NCI-H1092 (cell line): ENCODE results near the gene MTA1.

Source experiments
- DNase-seq: peaks from one replicate; lab custom pipeline; 2025; lab: John Stamatoyannopoulos, UW

Gene MTA1

GRCh38 chr14:105445901-105446845, 26.5 kb downstream of the MTA1 start:
- no peak for DNase-seq

DNA sequence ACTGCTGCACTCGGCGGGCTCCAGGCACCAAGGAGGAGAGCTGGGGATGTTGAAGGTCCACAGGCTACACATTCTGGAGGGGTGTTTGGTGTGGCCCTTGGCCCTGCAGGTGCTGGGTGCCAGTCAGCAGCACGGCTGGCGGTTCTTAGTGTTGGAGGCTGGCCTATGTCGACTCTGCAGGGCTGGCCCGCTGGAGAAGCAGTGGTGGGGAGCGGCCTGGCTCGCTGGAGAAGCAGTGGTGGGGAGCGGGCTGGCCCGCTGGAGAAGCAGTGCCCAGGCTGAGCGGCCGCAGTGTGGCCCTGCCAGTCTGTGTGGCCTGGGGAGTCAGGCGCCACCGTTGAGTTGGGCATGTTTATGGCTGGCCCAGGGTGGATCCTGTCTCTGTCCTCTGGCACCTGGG, 27.3 kb downstream of the MTA1 start:
- DNase-seq, result no peak

DNA sequence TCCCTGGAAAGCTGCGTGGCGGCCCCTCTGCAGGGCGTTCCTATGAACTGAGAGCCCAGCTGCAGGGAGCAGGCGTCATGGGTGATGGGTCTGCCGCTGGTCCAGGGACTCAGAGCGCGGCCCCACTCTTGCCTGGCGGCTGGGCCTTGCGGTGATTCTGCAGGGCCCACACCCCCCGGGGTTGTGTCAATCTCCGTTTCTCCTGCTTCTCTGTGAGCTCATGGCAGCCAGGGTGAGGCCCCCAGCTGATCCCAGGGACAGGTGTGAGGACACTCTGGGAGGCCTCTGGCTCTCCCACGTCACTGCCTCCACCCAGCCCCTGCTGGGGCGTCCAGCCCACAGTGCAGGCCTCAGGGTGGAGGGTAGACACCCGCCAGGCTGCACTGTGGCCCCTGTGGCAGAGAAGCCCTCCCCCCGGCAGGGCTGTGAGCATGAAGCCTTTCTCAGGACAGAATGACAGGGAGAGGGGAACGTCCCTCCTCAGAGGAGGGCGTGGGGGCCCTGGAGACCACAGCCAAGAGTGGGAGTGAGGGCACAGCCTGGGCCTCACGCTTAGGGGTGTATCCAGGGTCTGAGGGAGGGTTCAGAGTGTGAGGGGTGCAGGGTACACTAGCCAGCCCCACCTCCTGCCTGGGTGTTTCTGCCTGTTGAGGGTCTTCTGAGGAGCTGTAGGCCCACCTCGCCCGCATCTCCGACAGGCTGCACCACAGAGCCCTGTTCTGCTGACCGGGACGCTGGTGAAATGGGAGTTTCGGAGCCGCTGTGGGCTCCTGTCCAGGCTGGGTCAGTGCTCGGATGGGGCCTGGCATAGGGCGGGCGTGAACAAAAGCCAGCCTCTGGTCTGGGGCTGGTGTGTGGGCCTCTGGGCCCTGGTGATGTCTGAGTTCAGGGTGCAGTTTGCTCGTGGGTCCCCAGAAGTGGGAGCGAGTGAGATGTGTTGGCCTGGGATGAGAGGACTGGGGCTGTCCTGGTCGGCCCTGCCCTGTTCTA, 28.3 kb downstream of the MTA1 start:
- no peak for DNase-seq

DNA sequence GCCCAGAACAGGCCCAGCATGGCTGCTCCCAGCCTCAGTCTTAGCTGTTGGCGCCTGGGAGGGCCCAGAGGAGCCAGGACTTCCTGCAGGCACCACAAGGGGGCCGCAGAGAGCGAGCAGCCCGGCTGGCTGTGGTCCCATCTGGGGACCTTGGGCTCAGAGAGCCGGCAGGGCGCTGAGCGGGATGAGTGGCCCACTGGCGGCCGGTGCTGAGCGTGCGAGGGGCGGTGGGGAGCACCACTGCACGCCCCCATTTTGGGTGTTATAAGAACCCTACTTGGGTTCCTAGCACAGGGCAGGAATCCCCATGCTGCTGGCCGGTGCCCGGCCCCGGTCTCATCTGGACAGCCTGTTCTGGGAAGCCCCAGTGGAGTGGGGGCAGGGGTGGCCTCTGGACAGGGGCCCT, 29.1 kb downstream of the MTA1 start:
- no peak for DNase-seq

GRCh38 chr14:105449276-105450122, 29.9 kb downstream of the MTA1 start:
- DNase-seq, result no peak

- DNase-seq, result no peak
These were observed 30.5 kb downstream of the MTA1 start for GRCh38 chr14:105450123-105450505.

DNA sequence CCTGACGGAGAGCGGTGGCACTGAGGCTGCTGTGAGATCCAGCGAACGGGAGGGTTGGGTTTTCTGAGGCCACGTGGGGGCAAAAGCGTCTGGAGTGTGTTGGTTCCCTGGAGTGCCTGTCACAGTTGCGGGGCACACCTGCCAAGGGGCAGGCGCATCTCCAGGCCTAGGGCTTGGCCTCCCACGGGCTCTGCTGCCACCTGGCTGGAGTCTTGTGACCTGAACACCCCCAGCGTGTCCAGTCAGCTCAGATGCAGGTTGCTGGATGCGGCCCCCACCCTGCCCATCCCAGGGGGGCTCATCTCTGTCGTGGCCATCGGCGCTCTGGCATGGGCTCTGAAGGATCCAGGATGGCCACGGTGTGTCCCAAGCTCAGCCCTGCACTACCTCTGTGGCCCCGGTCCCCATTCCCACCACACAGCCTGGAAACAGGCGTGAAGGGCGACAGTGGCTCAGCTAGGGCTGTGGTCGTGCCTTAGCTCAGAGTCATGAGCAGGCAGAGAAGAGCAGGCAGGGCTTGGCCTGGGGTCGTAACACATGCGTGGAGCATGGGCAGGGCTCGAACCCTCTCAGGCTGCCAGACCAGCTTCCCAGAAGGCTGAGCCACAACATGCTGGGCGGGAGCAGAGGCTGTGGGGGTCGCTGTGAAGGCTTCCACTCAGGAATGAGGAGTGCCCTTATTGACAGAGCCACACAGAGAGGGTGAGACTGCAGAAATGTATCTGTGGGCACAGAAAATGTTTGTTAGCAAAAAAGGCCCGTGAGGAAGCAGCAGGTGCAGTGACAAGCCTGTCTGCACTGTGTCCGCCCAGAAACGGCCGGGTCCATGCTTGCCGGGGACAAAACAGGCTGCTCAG, 31.5 kb downstream of the MTA1 start:
- DNase-seq, result no peak

DNA sequence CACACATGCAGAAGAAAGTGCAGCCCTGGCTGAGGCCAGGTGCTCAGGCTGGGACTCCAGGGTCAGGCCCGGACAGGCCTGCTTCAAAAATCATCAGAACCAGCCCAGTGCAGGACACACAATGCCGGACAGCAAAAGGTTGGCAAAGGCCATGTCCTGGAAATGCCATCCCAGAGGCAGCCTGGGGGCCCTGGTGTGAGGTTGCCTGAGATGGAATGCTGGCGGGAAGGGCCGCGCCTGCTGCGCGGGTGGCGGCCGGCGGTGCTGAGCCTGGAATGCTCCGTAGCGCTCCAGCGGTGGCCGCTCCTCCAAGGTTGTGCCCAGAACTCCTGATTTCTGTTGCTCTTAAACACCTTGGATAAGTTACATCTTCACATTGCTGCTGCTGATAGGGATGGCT, 33.3 kb downstream of the MTA1 start:
- DNase-seq, result no peak

DNA sequence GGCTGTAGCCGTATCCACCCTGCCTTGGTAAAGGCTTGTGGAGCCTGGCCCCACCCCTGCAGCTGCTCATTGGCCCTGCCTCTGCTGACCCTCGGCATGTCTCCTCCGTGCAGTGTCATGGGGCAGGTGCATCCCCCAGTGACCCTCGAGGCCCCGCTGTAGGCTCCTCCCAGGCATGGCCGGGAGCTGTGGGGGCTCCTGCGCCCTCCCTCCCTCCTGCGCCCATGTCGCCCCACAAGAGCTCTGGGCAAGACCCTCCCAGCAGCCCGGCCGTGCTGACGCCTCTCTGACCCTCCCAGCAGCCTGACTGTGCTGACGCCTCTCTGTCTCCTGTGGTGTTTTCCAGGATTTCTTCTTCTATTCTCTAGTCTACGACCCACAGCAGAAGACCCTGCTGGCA, 34.2 kb downstream of the MTA1 start:
- DNase-seq, result no peak

GRCh38 chr14:105455086-105455640, 35.5 kb downstream of the MTA1 start:
- no peak for DNase-seq

GRCh38 chr14:105455766-105456660, 36.4 kb downstream of the MTA1 start:
- no peak for DNase-seq

GRCh38 chr14:105456736-105457617, 37.4 kb downstream of the MTA1 start:
- DNase-seq, result no peak

DNA sequence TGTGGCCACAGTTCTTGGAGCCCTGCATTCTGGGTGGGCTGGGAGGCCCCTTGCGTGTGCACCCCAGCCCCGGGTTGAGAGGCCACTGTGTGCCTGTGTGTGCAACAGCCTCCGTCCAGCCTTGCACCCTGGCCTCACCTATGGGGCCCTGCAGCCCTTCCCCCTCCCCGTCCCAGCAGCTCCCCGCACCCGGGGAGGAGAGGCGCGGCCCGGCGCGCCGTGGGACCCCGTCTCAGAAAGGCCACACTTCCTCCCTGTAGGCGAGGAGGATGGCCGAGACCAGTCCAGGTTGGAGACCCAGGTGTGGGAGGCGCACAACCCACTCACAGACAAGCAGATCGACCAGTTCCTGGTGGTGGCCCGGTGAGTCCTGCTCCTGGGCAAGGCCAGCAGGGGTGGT, 38.4 kb downstream of the MTA1 start:
- DNase-seq, result no peak

DNA sequence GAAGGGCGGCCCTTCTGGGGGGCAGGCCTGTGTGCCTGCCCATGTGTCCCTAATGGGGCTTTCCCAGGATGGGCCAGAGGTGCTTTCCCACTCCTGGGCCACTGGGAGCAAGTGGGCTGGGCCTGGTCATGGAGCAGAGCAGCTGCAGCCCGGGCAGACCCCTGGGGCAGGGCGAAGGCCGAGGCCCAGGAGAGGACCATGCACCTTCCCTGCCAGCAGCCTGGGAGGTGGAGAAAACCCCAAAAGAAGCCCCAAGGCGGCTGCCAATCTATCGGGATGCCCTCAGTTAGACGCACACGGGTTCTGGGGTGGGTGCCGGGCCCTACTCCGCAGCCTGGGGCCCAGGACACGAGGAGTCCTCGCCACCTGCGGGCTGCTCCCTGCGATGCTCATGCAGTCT, 38.9 kb downstream of the MTA1 start:
- DNase-seq, result no peak

DNA sequence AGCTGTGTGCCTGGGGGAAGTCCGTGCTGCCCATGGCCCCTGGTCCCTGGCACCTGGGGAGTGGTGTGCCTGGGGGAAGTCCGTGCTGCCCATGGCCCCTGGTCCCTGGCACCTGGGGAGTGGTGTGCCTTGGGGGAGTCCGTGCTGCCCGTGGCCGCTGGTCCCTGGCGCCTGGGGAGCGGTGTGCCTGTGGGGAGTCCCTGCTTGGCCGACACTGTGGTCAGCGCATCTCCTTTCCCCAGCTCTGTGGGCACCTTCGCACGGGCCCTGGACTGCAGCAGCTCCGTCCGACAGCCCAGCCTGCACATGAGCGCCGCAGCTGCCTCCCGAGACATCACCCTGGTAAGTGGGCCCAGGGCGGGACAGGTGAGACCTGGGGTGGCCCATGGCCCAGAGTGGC, 40.5 kb downstream of the MTA1 start:
- DNase-seq, result no peak

GRCh38 chr14:105460616-105461015, 41.0 kb downstream of the MTA1 start:
- DNase-seq, result no peak

DNA sequence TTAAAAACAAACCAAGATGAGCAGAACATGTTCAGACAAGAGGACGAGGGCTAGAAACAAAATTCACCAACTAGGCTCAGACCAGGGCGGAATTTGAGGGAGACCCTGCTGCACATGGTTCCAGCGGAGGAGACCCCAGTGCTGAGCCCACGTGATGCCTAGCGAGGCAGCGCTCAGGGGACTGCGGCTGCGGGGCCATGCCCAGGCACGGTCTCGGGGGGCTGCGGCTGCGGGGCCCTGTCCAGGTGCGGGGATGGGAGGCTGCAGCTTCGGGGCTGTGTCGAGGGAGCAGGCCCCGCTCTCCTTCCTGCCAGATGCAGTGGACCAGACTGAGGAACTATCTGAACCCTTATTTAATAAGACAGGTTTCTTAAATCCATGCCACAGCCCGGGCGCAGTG, 42.3 kb downstream of the MTA1 start:
- no peak for DNase-seq

DNA sequence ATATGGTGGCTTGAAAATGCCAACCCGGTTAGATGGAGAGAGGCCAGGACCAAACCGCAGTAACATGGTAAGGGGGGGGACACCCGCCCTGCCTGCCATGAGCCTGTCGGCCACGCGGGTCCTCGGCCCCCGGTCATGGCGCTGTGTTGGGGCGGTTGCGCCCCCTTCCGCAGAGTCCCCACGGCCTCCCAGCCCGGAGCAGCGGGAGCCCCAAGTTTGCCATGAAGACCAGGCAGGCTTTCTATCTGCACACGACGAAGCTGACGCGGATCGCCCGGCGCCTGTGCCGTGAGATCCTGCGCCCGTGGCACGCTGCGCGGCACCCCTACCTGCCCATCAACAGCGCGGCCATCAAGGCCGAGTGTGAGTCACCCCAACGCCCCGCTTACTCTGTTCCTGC, 44.9 kb downstream of the MTA1 start:
- no peak for DNase-seq
